GM19455 (cell line): ENCODE results near the gene LRRC59.

ENCODE experiments used
- ATAC-seq: cut with Tn5 transposase; IDR thresholded peaks from one replicate; pipeline ENCODE4 v1.9.1; 2021; ENCODE audit not compliant: unreplicated experiment

The LRRC59 gene

GRCh38 chr17:50363217-50364060 is 33.9 kb downstream of the LRRC59 start:
- no peak for ATAC-seq

- ATAC-seq = no peak
These were observed 34.7 kb downstream of the LRRC59 start for GRCh38 chr17:50362661-50363060.

GRCh38 chr17:50361561-50362480 is 35.5 kb downstream of the LRRC59 start:
- ATAC-seq = no peak

- ATAC-seq = no peak
These were observed 36.7 kb downstream of the LRRC59 start for GRCh38 chr17:50360486-50361115.

GRCh38 chr17:50359998-50360461 is 37.3 kb downstream of the LRRC59 start:
- ATAC-seq = no peak

GRCh38 chr17:50359005-50359699 is 38.2 kb downstream of the LRRC59 start:
- ATAC-seq = no peak

GRCh38 chr17:50358177-50358576 is 39.1 kb downstream of the LRRC59 start:
- no peak for ATAC-seq

GRCh38 chr17:50356892-50357510 is 40.3 kb downstream of the LRRC59 start:
- no peak for ATAC-seq

- no peak for ATAC-seq
These were observed 40.9 kb downstream of the LRRC59 start for GRCh38 chr17:50356418-50356817.

- no peak for ATAC-seq
These were observed 41.5 kb downstream of the LRRC59 start for GRCh38 chr17:50355701-50356341.

GRCh38 chr17:50355336-50355700 is 42.0 kb downstream of the LRRC59 start:
- ATAC-seq = no peak

- no peak for ATAC-seq
These were observed 42.5 kb downstream of the LRRC59 start for GRCh38 chr17:50354776-50355175.

GRCh38 chr17:50354198-50354597 is 43.1 kb downstream of the LRRC59 start:
- ATAC-seq = no peak

- no peak for ATAC-seq
These were observed 43.6 kb downstream of the LRRC59 start for GRCh38 chr17:50353600-50354195.

- ATAC-seq = no peak
These were observed 44.4 kb downstream of the LRRC59 start for GRCh38 chr17:50352693-50353599.

- no peak for ATAC-seq
These were observed 45.1 kb downstream of the LRRC59 start for GRCh38 chr17:50352072-50352692.

GRCh38 chr17:50350733-50351132 is 46.6 kb downstream of the LRRC59 start:
- ATAC-seq = no peak

- ATAC-seq = no peak
These were observed 48.1 kb downstream of the LRRC59 start for GRCh38 chr17:50349243-50349600.
